Measurements from ENCODE around the gene FAM222B. TPM values are rescaled to one million over a fixed set of nuclear protein-coding genes. Genes with fewer than 3 reads are reported as not detected.
A peak's percentile ranks its signal among the peaks of the same experiment; 100 is the strongest.
"Not testable (repeated sequence)": the region's sequence is repeated elsewhere in the genome, so short reads cannot be mapped to it uniquely, and the experiment has no call there.

FAM222B gene
- polyA plus RNA-seq, 2 of the 4 experiments (the other 2 are of a cell fraction) = 10.7 to 15.6 TPM

- no peak for TF ChIP-seq HMGXB4 (CRISPR knock-in tag; IDR thresholded peaks at IDR 0.05; ENCODE audit: borderline replicate concordance)
- TF ChIP-seq ZC3H11A (IDR thresholded peaks at IDR 0.05) = no peak
- no peak for TF ChIP-seq MYC (IDR thresholded peaks at IDR 0.05; ENCODE audit: borderline replicate concordance, low read length)
- no peak for TF ChIP-seq EHMT2 (IDR thresholded peaks at IDR 0.05; ENCODE audit: low read depth)
- no peak for TF ChIP-seq ZNF302 (CRISPR knock-in tag; IDR thresholded peaks at IDR 0.05)
- TF ChIP-seq, protein P1, sequence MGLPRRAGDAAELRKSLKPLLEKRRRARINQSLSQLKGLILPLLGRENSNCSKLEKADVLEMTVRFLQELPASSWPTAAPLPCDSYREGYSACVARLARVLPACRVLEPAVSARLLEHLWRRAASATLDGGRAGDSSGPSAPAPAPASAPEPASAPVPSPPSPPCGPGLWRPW (IDR thresholded peaks at IDR 0.05) = no peak
- TF ChIP-seq RAD21 (conservative IDR thresholded peaks at IDR 0.05 in 1 of 2, IDR thresholded peaks at IDR 0.05 in 1 of 2) = no peak
- no peak for TF ChIP-seq BHLHE40 (IDR thresholded peaks at IDR 0.05; ENCODE audit: low read depth, low read length)
- TF ChIP-seq RARB (CRISPR knock-in tag; IDR thresholded peaks at IDR 0.05) = no peak
- TF ChIP-seq ZSCAN20 (CRISPR knock-in tag; IDR thresholded peaks at IDR 0.05) = no peak
- no peak for TF ChIP-seq HEYL (CRISPR knock-in tag; IDR thresholded peaks at IDR 0.05)
- no peak for TF ChIP-seq KDM5A (IDR thresholded peaks at IDR 0.05)
- no peak for TF ChIP-seq POLR2AphosphoS2 (conservative IDR thresholded peaks at IDR 0.05; ENCODE audit: low read length)
Observed at GRCh38 chr17:28853295-28853694, 10.7 kb upstream of the FAM222B start (continued).

GRCh38 chr17:28849281-28849680 is 6.7 kb upstream of the FAM222B start:
- CTCF ChIA-PET = interaction anchor here (0.7 to 3.2 kb wide), 19 partner anchors 9 to 122 kb away, joined by 3 to 11 read pairs (median 4); partner anchors contain the start of genes DHRS13 and FLOT2
- 66% methylated on average over 5 of the region's 5 CpGs for WGBS (ENCODE audit: missing lambda C conversion rate)
- DNase-seq (ENCODE audit: low read depth in 1 of 2, low spot score in 1 of 2) = peak in 1 of 2 experiments; percentile 49
- no peak for FAIRE-seq
- H3K4me1 ChIP-seq = 0 out of 3 replicates have a peak, but pooled peaks cover 2% of the 10 kb centered on the region
- H3K9me3 ChIP-seq = no peaks in the 10 kb centered on the region
- no peak overlapping the region for H3K4me3 ChIP-seq
- no peak for TF ChIP-seq HEYL (CRISPR knock-in tag; IDR thresholded peaks at IDR 0.05)
- 0 out of 5 replicates have a peak, but pooled peaks of 1 of the 2 experiments have one; percentile 7 for TF ChIP-seq RAD21 (conservative IDR thresholded peaks at IDR 0.05 in 1 of 2, IDR thresholded peaks at IDR 0.05 in 1 of 2)
- TF ChIP-seq, protein P2, sequence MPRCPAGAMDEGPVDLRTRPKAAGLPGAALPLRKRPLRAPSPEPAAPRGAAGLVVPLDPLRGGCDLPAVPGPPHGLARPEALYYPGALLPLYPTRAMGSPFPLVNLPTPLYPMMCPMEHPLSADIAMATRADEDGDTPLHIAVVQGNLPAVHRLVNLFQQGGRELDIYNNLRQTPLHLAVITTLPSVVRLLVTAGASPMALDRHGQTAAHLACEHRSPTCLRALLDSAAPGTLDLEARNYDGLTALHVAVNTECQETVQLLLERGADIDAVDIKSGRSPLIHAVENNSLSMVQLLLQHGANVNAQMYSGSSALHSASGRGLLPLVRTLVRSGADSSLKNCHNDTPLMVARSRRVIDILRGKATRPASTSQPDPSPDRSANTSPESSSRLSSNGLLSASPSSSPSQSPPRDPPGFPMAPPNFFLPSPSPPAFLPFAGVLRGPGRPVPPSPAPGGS (IDR thresholded peaks at IDR 0.05) = no peak
- peak; percentile 71 to 72; a peak in 5 of 6 replicates for ATAC-seq
- no peak overlapping the region for H3K4me2 ChIP-seq
- no peak overlapping the region for H3K27ac ChIP-seq
- POLR2A ChIA-PET = interaction anchor here (0.6 kb wide), 1 partner anchor 121 kb away, joined by 3 read pairs; no protein-coding TSS in a partner anchor

GRCh38 chr17:28848667-28849066 is 6.1 kb upstream of the FAM222B start:
- POLR2A ChIA-PET, H3K27ac ChIP-seq, H3K4me2 ChIP-seq, FAIRE-seq, H3K9me3 ChIP-seq, H3K4me3 ChIP-seq, H3K4me1 ChIP-seq: not testable (repeated sequence)
- ATAC-seq = peak in 1 of 2 experiments; percentile 68; a peak in 3 of 6 replicates
- 77% methylated on average over 15 of the region's 15 CpGs for WGBS (ENCODE audit: missing lambda C conversion rate)
- DNase-seq (ENCODE audit: low read depth in 1 of 2, low spot score in 1 of 2) = peak; percentile 42 to 48
- CTCF ChIA-PET = interaction anchor here (0.7 to 3.2 kb wide), 20 partner anchors 9 to 121 kb away, joined by 3 to 11 read pairs (median 4); partner anchors contain the start of genes DHRS13 and FLOT2
- TF ChIP-seq, protein P3, sequence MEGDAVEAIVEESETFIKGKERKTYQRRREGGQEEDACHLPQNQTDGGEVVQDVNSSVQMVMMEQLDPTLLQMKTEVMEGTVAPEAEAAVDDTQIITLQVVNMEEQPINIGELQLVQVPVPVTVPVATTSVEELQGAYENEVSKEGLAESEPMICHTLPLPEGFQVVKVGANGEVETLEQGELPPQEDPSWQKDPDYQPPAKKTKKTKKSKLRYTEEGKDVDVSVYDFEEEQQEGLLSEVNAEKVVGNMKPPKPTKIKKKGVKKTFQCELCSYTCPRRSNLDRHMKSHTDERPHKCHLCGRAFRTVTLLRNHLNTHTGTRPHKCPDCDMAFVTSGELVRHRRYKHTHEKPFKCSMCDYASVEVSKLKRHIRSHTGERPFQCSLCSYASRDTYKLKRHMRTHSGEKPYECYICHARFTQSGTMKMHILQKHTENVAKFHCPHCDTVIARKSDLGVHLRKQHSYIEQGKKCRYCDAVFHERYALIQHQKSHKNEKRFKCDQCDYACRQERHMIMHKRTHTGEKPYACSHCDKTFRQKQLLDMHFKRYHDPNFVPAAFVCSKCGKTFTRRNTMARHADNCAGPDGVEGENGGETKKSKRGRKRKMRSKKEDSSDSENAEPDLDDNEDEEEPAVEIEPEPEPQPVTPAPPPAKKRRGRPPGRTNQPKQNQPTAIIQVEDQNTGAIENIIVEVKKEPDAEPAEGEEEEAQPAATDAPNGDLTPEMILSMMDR (IDR thresholded peaks at IDR 0.05) = peak; percentile 46

- H3K27ac ChIP-seq; H3K4me3 ChIP-seq; H3K4me2 ChIP-seq; H3K9me3 ChIP-seq; FAIRE-seq; H3K4me1 ChIP-seq; ATAC-seq; POLR2A ChIA-PET; DNase-seq (ENCODE audit: low read depth in 1 of 2, low spot score in 1 of 2): not testable (repeated sequence)
- CTCF ChIA-PET = interaction anchor here (0.7 to 7.1 kb wide), 3 partner anchors 35 to 83 kb away, joined by 6 to 58 read pairs (median 6); partner anchors contain the start of gene DHRS13
- 89% methylated on average over 9 of the region's 9 CpGs for WGBS (ENCODE audit: missing lambda C conversion rate)
Observed at GRCh38 chr17:28846699-28847098, 4.1 kb upstream of the FAM222B start.

Data from A549 (cell line).